Activated T-helper 2 cell treated with anti-CD3 and anti-CD28 coated beads, Interferon-gamma antibody, Interleukin-2, Interleukin-4, amounts not matched to agents 10 μg/mL and 5 μg/mL and 100 μg/mL, durations not matched to agents 14 hours and 24 hours and 36 hours (primary cell): ENCODE results near the gene TXNDC15. TPM values are rescaled to one million over a fixed set of nuclear protein-coding genes. Genes with fewer than 3 reads are reported as not detected.

Source experiments
- DNase-seq: peaks from one replicate; pipeline ENCODE4 v3.0.0; 2021; ENCODE audit warnings: low spot score
- H3K27ac Mint-ChIP-seq: one replicate; pipeline ENCODE4 v1.8.0; 2021; ENCODE audit warnings: mixed read lengths
- H3K27me3 Mint-ChIP-seq: one replicate; pipeline ENCODE4 v1.8.0; 2021; ENCODE audit warnings: low read depth, mixed read lengths
- H3K36me3 Mint-ChIP-seq: one replicate; pipeline ENCODE4 v1.8.0; 2021; ENCODE audit warnings: low read depth, mixed read lengths
- H3K4me1 Mint-ChIP-seq: one replicate; pipeline ENCODE4 v1.8.0; 2021; ENCODE audit warnings: low read depth, mixed read lengths
- H3K4me3 Mint-ChIP-seq: one replicate; pipeline ENCODE4 v1.8.0; 2021; ENCODE audit warnings: low read depth, mild to moderate bottlenecking, moderate library complexity, mixed read lengths
- H3K9me3 Mint-ChIP-seq: one replicate; pipeline ENCODE4 v1.8.0; 2021; ENCODE audit warnings: mixed read lengths
- intact Hi-C: fragments of 100-400 bp; cut with micrococcal nuclease; formaldehyde crosslinking; loops from one replicate; pipeline ENCODE4 v1.15.1; 2023
- total RNA-seq: library from RNA; stranded (reverse); gene quantifications from 2 replicates; pipeline ENCODE4 v1.2.3, GENCODE V29; 2022

Gene TXNDC15
- total RNA-seq, 1 donor from 2014 or later = 53.9 TPM

- Mint-ChIP-seq H3K27ac (no peak overlapping the region), H3K9me3 (no peaks in the 10 kb centered on the region), H3K4me1 (peaks cover 10% of the 10 kb centered on the region), H3K4me3 (no peak overlapping the region), H3K36me3 (peaks cover 21% of the 10 kb centered on the region), H3K27me3 (no peaks in the 10 kb centered on the region)
- DNase-seq = no peak
- intact Hi-C loops = no loop called here
These were observed 37.4 kb downstream of the TXNDC15 start for GRCh38 chr5:134911285-134912206.

- no peak overlapping the region for H3K27ac Mint-ChIP-seq
- no peaks in the 10 kb centered on the region for H3K27me3 Mint-ChIP-seq
- no peak overlapping the region for H3K4me3 Mint-ChIP-seq
- intact Hi-C loops = no loop called here
- H3K9me3 Mint-ChIP-seq = no peaks in the 10 kb centered on the region
- H3K36me3 Mint-ChIP-seq = peaks cover 30% of the 10 kb centered on the region
- peaks cover 18% of the 10 kb centered on the region for H3K4me1 Mint-ChIP-seq
- no peak for DNase-seq
These were observed 39.1 kb downstream of the TXNDC15 start for GRCh38 chr5:134913254-134913653.

GRCh38 chr5:134913795-134914194, 39.6 kb downstream of the TXNDC15 start:
- no peaks in the 10 kb centered on the region for H3K9me3 Mint-ChIP-seq
- H3K4me1 Mint-ChIP-seq = peaks cover 22% of the 10 kb centered on the region
- DNase-seq = no peak
- no peak overlapping the region for H3K27ac Mint-ChIP-seq
- H3K36me3 Mint-ChIP-seq = peaks cover 34% of the 10 kb centered on the region
- H3K4me3 Mint-ChIP-seq = no peak overlapping the region
- H3K27me3 Mint-ChIP-seq = no peaks in the 10 kb centered on the region
- intact Hi-C loops = no loop called here

DNA sequence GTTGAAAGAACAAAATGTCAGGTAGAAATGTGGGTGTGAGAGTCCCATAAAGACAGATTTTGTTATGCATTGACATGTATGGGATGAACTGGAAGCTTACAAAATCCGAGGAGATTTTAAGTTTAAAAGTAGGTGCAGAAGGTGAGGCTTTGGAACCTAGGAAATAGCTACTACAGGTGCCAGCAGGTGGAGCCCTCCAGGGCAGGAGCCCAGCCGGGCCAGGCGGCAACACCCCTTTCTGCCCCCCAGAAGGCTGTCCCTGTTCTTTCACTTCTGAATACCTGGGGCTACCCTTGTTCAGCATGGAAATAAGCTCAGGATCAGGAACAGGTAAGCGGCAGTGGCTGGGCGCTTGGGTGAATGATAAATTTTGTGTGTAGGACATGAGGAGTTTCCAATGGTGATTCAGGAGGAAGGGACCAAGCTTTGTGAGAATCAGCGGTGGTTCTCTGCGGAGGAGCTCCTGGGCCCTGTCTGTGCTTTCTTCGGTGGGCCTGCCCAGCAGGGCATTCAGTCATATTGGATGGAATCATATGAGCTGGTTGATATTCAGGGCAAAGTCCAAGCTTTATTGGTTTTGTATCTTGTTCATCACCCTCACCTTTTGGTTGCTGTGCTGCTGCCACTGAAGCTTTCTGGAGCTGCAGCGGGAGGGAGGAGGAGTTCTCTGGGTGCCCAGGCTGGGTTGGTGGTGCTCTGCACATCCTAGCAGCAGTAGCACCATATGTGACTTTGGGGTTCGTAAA, 43.1 kb downstream of the TXNDC15 start:
- peaks cover 41% of the 10 kb centered on the region for H3K4me1 Mint-ChIP-seq
- no peaks in the 10 kb centered on the region for H3K27me3 Mint-ChIP-seq
- no peak overlapping the region for H3K27ac Mint-ChIP-seq
- intact Hi-C loops = no loop called here
- H3K36me3 Mint-ChIP-seq = peaks cover 45% of the 10 kb centered on the region
- H3K4me3 Mint-ChIP-seq = no peak overlapping the region
- no peak for DNase-seq
- no peaks in the 10 kb centered on the region for H3K9me3 Mint-ChIP-seq

- Mint-ChIP-seq H3K27me3 (no peaks in the 10 kb centered on the region), H3K9me3 (no peaks in the 10 kb centered on the region), H3K27ac (peak overlapping the region; percentile 54), H3K4me1 (peaks cover 41% of the 10 kb centered on the region), H3K4me3 (no peak overlapping the region), H3K36me3 (peaks cover 47% of the 10 kb centered on the region)
- intact Hi-C loops = no loop called here
- no peak for DNase-seq
These were observed 44.7 kb downstream of the TXNDC15 start for GRCh38 chr5:134918861-134919260.

- intact Hi-C loops = loop anchor here (1.0 kb wide), 2 partner anchors 16 to 44 kb away; partner anchors contain the start of gene PCBD2
- H3K27ac Mint-ChIP-seq = peak overlapping the region; percentile 77
- H3K4me1 Mint-ChIP-seq = peaks cover 41% of the 10 kb centered on the region
- H3K27me3 Mint-ChIP-seq = no peaks in the 10 kb centered on the region
- H3K9me3 Mint-ChIP-seq = no peaks in the 10 kb centered on the region
- H3K36me3 Mint-ChIP-seq = peaks cover 43% of the 10 kb centered on the region
- no peak overlapping the region for H3K4me3 Mint-ChIP-seq
- no peak for DNase-seq
These were observed 46.8 kb downstream of the TXNDC15 start for GRCh38 chr5:134920848-134921575.

DNA sequence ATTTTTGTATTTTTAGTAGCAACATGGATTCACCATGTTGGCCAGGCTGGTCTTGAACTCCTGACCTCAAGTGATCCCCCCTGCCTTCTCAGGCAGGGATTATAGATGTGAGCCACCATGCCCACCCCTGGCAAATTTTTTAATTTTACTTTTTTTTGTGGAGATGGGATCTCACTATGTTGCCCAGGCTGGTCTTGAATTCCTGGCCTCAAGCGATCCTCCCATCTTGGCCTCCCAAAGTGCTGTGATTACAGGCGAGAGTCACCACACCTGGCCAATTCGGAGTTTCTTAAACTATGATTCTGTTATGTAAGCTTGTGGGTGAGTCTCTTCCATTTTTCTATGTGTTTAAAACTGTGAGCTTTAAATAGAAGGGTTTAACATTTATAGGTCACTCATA, 58.3 kb downstream of the TXNDC15 start:
- H3K36me3 Mint-ChIP-seq = peaks cover 29% of the 10 kb centered on the region
- no peak overlapping the region for H3K27ac Mint-ChIP-seq
- H3K9me3 Mint-ChIP-seq = no peaks in the 10 kb centered on the region
- H3K27me3 Mint-ChIP-seq = no peaks in the 10 kb centered on the region
- H3K4me3 Mint-ChIP-seq = no peak overlapping the region
- intact Hi-C loops = no loop called here
- no peak for DNase-seq
- no peaks in the 10 kb centered on the region for H3K4me1 Mint-ChIP-seq

DNA sequence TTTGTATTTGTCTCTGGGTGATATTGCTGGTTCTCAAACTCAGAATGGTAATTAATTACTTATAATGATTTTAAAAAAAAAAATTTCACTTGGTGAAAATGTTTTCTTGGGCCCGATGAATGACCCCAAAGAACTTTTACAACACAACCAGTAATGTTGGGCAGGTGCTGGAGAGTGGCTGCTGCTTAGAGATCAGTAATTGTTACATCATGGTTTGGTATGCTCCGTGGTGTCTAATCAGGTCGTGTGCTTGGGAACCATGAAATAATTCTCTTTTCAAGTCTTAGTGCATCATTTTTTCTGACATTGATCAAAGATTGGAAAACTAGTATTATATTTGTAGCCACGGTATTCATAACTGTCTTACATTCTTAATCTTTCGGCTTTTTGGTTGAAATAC, 60.0 kb downstream of the TXNDC15 start:
- intact Hi-C loops = no loop called here
- Mint-ChIP-seq H3K27ac (no peak overlapping the region), H3K27me3 (no peaks in the 10 kb centered on the region), H3K36me3 (peaks cover 29% of the 10 kb centered on the region), H3K4me1 (no peaks in the 10 kb centered on the region), H3K9me3 (no peaks in the 10 kb centered on the region), H3K4me3 (no peak overlapping the region)
- no peak for DNase-seq

DNA sequence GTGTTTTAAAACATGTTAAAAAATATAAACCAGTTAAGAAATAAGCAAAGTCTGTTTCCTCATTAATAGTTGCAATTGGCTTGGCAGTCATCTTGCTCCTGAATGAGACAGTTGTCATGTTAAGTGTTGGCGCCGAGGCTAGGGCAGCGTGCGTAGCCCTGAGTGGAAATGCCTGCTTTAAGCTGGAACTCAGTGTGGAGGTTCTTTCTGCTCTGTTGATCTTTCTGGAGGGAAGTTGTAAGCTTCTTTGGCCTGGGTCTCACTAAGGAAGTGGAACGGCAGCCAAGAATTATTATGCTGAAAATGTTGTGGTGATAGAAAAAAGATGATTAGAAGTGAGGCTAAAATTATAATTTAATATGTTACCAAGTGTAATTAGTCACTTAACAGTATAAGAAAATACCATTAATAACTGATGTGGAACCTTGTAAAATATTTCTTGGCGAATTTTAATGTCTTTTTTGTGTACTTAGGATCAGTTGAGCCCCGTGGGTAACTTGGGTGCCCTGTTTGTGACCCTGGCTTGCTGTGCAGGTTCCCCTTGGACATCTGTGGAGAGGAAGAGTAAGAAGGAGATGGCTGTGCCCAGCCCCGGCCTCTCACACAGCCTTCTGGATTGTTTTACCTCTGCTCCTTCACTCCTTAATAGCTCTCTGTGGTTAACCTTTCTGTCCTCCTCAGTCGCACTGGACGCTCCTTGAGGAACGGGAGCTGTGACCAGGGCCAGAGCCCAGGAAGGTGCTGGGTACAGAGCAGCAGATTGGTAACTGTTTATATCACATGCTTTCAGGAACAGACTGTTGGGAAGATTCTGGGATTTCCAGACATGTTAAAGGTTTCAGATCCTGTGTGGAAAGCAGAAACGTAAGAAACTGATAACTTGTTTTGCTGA, 61.8 kb downstream of the TXNDC15 start:
- Mint-ChIP-seq H3K4me1 (no peaks in the 10 kb centered on the region), H3K27me3 (no peaks in the 10 kb centered on the region), H3K27ac (no peak overlapping the region), H3K4me3 (no peak overlapping the region), H3K36me3 (peaks cover 24% of the 10 kb centered on the region), H3K9me3 (no peaks in the 10 kb centered on the region)
- intact Hi-C loops = no loop called here
- no peak for DNase-seq

DNA sequence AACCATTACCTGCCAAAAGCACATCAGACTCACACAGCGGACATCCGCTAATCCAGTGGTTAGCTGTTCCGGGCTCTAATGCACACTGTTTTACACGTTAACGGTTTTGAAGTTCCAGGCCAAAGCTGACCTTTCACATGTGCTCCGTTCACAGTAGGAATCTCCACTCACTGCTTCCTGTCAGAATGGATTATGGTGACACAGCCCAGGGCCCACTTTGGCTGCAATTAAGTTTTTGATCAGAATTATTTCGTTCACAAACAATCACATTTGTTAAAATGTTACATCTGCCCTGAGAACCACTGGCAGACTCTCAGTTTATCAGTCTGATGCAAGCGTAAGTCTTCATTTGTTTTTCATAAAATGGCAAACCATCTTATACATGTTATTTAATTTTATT, 63.4 kb downstream of the TXNDC15 start:
- Mint-ChIP-seq H3K27ac (no peak overlapping the region), H3K4me1 (no peaks in the 10 kb centered on the region), H3K27me3 (no peaks in the 10 kb centered on the region), H3K4me3 (no peak overlapping the region), H3K9me3 (no peaks in the 10 kb centered on the region), H3K36me3 (peaks cover 22% of the 10 kb centered on the region)
- intact Hi-C loops = no loop called here
- no peak for DNase-seq

DNA sequence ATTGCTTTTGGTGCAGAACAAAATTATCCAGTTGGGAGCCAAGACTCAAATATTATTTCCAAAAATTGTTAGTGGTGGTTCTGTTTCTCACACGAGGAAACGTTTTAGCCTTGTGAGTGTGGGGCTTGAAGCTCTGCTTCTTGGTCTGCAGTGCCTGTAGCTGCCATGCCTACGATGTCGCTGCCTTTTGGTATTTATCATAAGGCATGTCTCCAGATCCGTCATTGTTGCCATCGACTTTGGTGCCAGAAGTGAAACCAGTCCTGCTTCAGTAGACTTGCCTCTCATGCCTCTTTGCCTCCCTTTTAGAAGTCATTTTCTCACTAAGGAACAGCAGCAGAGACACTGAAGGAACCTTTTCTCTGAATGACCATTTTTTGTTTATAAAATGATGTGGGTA, 63.9 kb downstream of the TXNDC15 start:
- Mint-ChIP-seq H3K27ac (no peak overlapping the region), H3K4me3 (no peak overlapping the region), H3K4me1 (no peaks in the 10 kb centered on the region), H3K27me3 (no peaks in the 10 kb centered on the region), H3K36me3 (peaks cover 23% of the 10 kb centered on the region), H3K9me3 (no peaks in the 10 kb centered on the region)
- intact Hi-C loops = no loop called here
- DNase-seq = no peak

- Mint-ChIP-seq H3K4me3 (no peak overlapping the region), H3K27ac (no peak overlapping the region), H3K9me3 (no peaks in the 10 kb centered on the region), H3K36me3 (peaks cover 19% of the 10 kb centered on the region), H3K4me1 (no peaks in the 10 kb centered on the region), H3K27me3 (no peaks in the 10 kb centered on the region)
- no peak for DNase-seq
- intact Hi-C loops = no loop called here
These were observed 65.3 kb downstream of the TXNDC15 start for GRCh38 chr5:134939500-134939899.
